ENCODE measurements around the gene SMARCC2. TPM values are rescaled to one million over a fixed set of nuclear protein-coding genes. Genes with fewer than 3 reads are reported as not detected.

SMARCC2 gene
- 44.4 TPM for total RNA-seq

- peak; percentile 88 for ATAC-seq
These were observed at the start of gene SMARCC2 for GRCh38 chr12:56189099-56189917. SMARCC2 (minus strand) TSS chr12:56189483; CDS start chr12:56189461, 22 bp downstream.

GRCh38 chr12:56237552-56237951 is 48.3 kb upstream of the SMARCC2 start:
- no peak for ATAC-seq

- no peak for ATAC-seq
These were observed 47.7 kb upstream of the SMARCC2 start for GRCh38 chr12:56236985-56237384.

- no peak for ATAC-seq
These were observed 46.8 kb upstream of the SMARCC2 start for GRCh38 chr12:56236091-56236490.

GRCh38 chr12:56234746-56235436 is 45.6 kb upstream of the SMARCC2 start:
- ATAC-seq = no peak

GRCh38 chr12:56231184-56231582 is 41.9 kb upstream of the SMARCC2 start:
- ATAC-seq = peak; percentile 20

GRCh38 chr12:56230432-56231183 is 41.3 kb upstream of the SMARCC2 start:
- no peak for ATAC-seq

GRCh38 chr12:56229916-56230431 is 40.7 kb upstream of the SMARCC2 start, which contains the start of gene SLC39A5:
SLC39A5 (plus strand) TSS chr12:56230051; CDS start chr12:56231275, 1,224 bp downstream.
- ATAC-seq = no peak

GRCh38 chr12:56229082-56229481 is 39.8 kb upstream of the SMARCC2 start:
- ATAC-seq = no peak

GRCh38 chr12:56224954-56225353 is 35.7 kb upstream of the SMARCC2 start:
- no peak for ATAC-seq

GRCh38 chr12:56224102-56224701 is 34.9 kb upstream of the SMARCC2 start, which contains the start of gene NABP2:
NABP2 (plus strand) TSS chr12:56224342; CDS start chr12:56224857, 515 bp downstream.
- peak; percentile 90 for ATAC-seq

- ATAC-seq = no peak
These were observed 34.4 kb upstream of the SMARCC2 start for GRCh38 chr12:56223571-56224101.

- ATAC-seq = no peak
These were observed 33.2 kb upstream of the SMARCC2 start for GRCh38 chr12:56222531-56222895.

GRCh38 chr12:56221757-56222530 is 32.7 kb upstream of the SMARCC2 start, which contains the start of gene RNF41:
RNF41 (minus strand) TSS chr12:56221922; CDS start chr12:56214047, 7,875 bp downstream.
- peak; percentile 92 for ATAC-seq

- ATAC-seq = peak; percentile 1
These were observed 32.0 kb upstream of the SMARCC2 start for GRCh38 chr12:56221232-56221756.

- ATAC-seq = no peak
These were observed 31.4 kb upstream of the SMARCC2 start for GRCh38 chr12:56220611-56221231.

GRCh38 chr12:56219840-56220239 is 30.6 kb upstream of the SMARCC2 start:
- ATAC-seq = no peak

GRCh38 chr12:56216461-56216860 is 27.2 kb upstream of the SMARCC2 start:
- ATAC-seq = no peak

- no peak for ATAC-seq
These were observed 24.6 kb upstream of the SMARCC2 start for GRCh38 chr12:56213878-56214277.

GRCh38 chr12:56212361-56212760 is 23.1 kb upstream of the SMARCC2 start:
- peak; percentile 36 for ATAC-seq
